Rectal smooth muscle tissue (tissue), 1 donor: ENCODE measurements around the gene MATN4.
A peak's percentile ranks its signal among the peaks of the same experiment; 100 is the strongest.
"Not testable (repeated sequence)": the region's sequence is repeated elsewhere in the genome, so short reads cannot be mapped to it uniquely, and the experiment has no call there.

Source experiments
- H3K27ac ChIP-seq: one replicate; pipeline ENCODE4 v1.7.0; 2013; ENCODE audit warnings: low read depth, low read length, inconsistent platforms
- H3K27me3 ChIP-seq: one replicate; pipeline ENCODE4 v1.7.0; 2013; ENCODE audit warnings: low read length; ENCODE audit not compliant: control insufficient read depth, insufficient read depth
- H3K36me3 ChIP-seq: one replicate; pipeline ENCODE4 v1.7.0; 2013; ENCODE audit warnings: low read length; ENCODE audit not compliant: control insufficient read depth, insufficient read depth
- H3K4me1 ChIP-seq: one replicate; pipeline ENCODE4 v1.7.0; 2013; ENCODE audit warnings: low read length; ENCODE audit not compliant: control insufficient read depth, insufficient read depth
- H3K4me3 ChIP-seq: one replicate; pipeline ENCODE4 v1.7.0; 2013; ENCODE audit warnings: low read length
- H3K9ac ChIP-seq: one replicate; pipeline ENCODE4 v1.7.0; 2013; ENCODE audit warnings: low read length

Gene MATN4, protein sequence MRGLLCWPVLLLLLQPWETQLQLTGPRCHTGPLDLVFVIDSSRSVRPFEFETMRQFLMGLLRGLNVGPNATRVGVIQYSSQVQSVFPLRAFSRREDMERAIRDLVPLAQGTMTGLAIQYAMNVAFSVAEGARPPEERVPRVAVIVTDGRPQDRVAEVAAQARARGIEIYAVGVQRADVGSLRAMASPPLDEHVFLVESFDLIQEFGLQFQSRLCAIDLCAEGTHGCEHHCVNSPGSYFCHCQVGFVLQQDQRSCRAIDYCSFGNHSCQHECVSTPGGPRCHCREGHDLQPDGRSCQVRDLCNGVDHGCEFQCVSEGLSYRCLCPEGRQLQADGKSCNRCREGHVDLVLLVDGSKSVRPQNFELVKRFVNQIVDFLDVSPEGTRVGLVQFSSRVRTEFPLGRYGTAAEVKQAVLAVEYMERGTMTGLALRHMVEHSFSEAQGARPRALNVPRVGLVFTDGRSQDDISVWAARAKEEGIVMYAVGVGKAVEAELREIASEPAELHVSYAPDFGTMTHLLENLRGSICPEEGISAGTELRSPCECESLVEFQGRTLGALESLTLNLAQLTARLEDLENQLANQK

DNA sequence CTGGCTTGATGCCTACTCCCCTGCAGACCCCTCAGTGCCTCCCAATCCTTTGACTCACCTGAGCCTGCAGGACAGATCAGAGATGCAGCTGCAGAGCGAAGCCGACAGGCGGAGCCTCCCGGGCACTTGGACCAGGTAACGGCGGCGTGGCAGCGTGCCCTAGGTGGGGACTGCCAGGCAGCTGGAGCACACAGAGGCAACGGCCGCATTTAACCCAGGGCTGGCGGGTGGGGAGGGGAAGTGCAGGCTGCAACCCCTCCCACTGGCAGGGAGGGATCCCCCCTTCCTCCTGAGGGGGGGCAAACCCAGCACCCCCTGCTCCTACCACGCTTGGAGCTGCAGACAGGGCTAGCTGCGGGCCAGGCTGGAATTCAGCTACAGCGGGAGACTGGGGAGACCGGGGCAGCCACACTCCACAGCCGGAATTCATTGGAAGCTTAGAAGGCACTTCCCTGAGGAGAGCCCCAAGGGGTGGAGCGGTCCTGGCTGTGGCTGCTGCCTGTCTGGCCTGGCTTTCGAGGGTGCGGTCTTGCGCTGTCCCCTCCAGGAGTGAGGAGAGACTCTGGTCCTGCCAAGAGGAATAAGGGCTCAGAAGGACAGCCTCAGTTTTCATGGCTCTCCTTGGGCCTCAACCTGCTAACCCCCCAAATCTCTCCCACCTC is at the start of gene MATN4:
TSS of gene MATN4 (minus strand) at position 183 of the 662 bp plus-strand sequence. CDS start 2,717 bp downstream, outside the sequence.
- no peak within 1 kb of the TSS for H3K27ac ChIP-seq
- peaks cover 10% of the 10 kb centered on the region for H3K27me3 ChIP-seq
- H3K9ac ChIP-seq = no peak within 1 kb of the TSS
- no peaks in the 10 kb centered on the region for H3K4me1 ChIP-seq
- no peak within 1 kb of the TSS for H3K4me3 ChIP-seq
- no peaks in the 10 kb centered on the region for H3K36me3 ChIP-seq

DNA sequence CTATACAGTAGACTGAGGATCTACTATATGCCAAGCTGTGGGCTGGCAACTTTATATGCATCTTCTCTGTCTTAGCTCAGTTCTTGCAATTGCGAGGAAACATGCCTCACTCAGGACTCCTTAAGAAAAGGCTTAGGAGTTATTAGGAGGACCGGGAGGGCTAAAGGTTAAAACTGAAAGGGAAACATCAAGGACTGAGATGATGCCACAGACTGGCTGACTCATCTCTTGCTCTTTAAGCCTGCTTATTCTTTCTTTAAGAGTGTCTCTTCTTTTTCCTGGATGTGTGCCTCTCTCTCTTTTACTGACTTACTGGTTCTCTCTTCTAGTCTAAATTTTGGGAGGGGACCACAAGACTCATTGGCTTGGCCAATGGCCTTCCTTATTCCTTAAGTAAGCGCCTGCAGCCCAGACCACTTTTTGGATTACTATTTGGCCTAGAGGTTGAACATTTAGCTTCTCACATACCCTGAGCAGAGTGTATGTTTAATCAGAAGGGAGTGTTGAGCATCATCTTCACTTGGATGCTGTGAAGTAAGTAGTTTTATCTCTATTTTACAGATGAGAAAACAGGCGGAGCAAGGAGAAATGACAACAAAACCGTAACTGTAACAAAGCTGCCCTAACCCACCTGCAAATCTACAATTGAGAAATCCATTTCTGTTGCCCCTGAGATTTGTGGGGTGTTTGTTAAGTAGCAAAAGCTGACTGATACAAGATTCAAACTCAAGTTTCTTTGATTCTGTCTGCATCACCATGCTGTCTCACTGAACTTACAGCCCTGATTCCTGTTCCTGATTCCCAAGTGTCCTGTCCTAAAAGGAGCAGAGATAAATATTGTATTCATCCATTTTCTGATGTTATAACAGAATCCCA is 47.3 kb upstream of the MATN4 start:
- Histone ChIP-seq H3K36me3 (no peaks in the 10 kb centered on the region), H3K9ac (no peak overlapping the region), H3K4me3 (no peak overlapping the region), H3K27me3 (no peaks in the 10 kb centered on the region), H3K4me1 (peaks cover 34% of the 10 kb centered on the region), H3K27ac (peak overlapping the region; percentile 76)

DNA sequence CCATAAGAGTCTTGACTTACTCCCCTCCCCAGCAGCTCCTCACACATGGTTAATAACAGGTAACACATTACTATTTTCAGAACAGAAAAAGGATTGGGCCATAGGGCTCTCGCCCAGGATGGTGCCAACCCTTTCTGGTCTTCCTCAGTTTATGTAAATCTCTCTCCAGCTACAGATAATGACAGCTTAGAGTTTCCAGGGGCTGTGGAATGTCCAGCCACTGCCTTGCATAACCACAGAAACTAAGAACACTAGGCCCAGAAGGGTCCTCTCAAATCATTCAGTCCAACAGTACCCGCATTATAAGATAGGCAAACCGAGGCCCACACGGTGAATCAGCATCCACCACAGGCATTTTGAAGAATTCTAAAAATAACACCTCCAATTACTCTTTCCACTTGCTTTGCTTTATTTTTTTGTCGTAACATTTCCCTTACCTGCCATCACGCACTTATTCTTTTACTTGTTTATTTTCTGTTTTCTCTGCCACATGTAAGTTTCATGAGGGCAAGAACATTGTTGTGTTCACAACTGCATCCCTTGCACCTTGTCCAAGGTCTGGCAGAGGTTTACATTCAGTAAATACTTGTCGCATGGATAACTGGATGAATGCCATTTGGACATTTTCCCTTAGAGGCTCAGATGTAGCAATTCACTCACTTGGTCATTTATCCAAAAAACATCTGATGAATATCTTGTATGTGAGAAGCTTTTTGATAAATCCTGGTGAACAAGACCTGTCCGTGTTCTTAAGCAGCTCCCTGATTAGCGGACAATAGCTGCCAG is 46.5 kb upstream of the MATN4 start:
- Histone ChIP-seq H3K9ac (no peak overlapping the region), H3K27me3 (no peaks in the 10 kb centered on the region), H3K27ac (peak overlapping the region; percentile 76), H3K4me3 (no peak overlapping the region), H3K36me3 (no peaks in the 10 kb centered on the region), H3K4me1 (peaks cover 29% of the 10 kb centered on the region)

DNA sequence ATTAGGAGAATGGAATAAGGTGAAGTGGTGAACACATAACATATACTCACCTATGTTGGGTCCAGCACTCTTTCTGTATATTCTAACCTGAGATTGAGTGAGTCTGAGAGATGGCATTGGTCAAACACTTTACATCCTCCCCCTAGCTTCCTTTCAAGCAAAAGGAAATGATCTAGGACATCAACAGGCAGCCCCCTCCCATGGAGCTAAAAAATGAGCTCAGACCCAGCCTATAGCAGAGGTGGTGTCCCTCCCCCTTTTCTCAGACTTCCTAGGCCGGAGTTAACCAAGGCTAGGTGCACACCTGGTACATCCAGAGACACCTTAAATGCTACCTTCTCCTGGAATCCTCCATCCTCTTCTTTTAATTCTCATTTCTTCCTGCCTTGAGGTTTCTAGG is 45.6 kb upstream of the MATN4 start:
- no peaks in the 10 kb centered on the region for H3K27me3 ChIP-seq
- H3K27ac ChIP-seq = peak overlapping the region; percentile 76
- no peaks in the 10 kb centered on the region for H3K36me3 ChIP-seq
- peaks cover 20% of the 10 kb centered on the region for H3K4me1 ChIP-seq
- H3K9ac ChIP-seq = no peak overlapping the region
- H3K4me3 ChIP-seq = no peak overlapping the region

DNA sequence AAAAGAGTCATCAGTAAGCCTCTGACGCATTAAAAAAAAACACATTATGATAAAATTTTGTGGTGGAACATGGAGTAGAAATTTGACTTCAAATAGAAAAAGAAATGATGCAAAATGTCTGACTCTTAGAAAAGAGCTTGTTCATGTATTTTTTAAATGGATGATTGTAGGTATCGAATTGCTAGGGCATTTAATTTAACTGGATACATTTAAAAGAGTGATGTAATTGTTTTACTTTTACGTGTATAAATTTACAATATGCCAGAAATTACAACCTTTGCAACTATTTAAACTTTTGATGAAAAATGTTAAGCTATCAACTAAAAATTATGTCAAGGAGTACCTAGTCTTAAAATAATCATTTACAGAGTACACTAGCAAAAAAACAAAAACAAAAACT is 44.6 kb upstream of the MATN4 start:
- Histone ChIP-seq H3K27me3 (no peaks in the 10 kb centered on the region), H3K36me3 (no peaks in the 10 kb centered on the region), H3K27ac (no peak overlapping the region), H3K4me1 (peaks cover 15% of the 10 kb centered on the region), H3K4me3 (no peak overlapping the region), H3K9ac (no peak overlapping the region)

DNA sequence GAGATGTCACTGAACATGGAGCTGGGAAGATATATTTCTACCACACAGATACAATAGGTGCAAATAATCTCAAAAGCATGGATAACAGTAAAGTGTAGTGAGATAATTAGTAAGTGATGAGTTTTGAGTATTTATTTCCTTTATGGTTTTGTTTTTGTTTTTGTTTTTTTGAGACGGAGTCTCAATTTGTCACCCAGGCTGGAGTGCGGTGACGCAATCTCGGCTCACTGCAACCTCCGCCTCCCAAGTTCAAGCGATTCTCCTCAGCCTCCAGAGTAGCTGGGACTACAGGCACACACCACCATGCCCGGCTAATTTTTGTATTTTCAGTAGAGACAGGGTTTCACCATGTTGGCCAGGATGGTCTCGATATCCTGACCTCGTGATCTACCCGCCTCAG is 42.7 kb upstream of the MATN4 start:
- H3K4me3 ChIP-seq, H3K36me3 ChIP-seq, H3K27ac ChIP-seq, H3K9ac ChIP-seq, H3K27me3 ChIP-seq: not testable (repeated sequence)
- H3K4me1 ChIP-seq = peaks cover 18% of the 10 kb centered on the region

DNA sequence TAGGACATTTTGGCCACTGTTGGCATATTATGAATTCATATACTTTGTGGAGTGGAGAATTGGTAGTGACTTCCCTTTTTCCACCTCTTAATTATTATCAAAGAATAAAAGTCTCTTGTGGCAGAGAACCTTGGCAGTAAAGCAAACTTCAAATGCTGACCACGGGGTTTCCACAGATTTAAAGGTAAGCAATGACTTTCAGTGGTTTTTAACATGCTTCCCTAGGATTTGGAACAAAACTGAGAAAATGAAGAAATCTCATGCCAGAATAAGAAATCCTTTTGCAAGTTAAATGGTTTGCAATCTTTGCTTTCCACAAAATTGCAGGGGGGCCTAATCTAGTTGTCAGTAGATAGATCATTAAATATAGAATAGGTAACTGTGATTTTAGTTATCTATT is 42.1 kb upstream of the MATN4 start:
- Histone ChIP-seq H3K27me3 (no peaks in the 10 kb centered on the region), H3K4me3 (no peak overlapping the region), H3K27ac (no peak overlapping the region), H3K9ac (no peak overlapping the region), H3K36me3 (no peaks in the 10 kb centered on the region), H3K4me1 (peaks cover 18% of the 10 kb centered on the region)

DNA sequence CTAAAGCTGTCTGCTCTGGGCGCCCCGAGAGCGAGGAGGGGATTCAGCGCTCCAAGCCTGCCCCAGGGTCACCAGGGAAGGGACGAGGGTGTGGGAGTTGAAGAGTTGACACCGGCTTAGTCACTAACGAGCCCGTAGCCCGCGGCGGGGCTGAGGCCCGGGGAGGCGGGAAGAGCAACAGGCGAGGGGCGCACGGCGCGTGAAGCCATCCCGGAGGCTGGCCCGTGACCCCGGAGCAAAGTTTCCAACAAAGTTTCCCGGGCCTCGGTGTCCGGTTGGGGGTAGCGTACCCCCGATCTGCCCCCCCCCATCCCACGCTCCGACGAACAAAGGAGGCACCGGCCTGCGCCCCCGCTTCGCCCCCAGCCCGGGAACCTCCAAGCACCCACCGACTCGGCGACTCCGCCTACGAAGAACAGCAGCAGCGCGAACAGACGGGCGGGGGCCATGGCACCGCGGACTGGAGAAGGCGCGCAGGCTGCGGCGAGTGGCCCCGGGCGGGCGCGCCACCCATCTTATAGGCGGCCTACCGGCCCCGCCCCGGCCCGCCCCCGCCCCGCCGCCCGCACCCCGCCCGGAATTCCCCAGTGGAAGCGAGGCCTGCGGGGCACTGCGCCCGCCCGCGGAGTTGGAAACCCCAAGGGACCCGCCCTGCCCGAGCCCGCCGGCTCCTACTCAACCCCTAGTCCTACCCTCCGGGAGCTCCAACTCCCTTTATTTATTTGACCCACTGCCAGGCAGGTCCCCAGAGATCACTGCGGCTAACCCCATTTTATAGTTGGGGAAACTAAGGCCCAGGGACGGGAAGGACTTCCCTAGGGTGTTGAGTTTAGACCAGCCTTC is 40.1 kb upstream of the MATN4 start, which contains the start of gene SDC4:
TSS of gene SDC4 (minus strand) at position 489 of the 843 bp plus-strand sequence. CDS start at position 449, 40 bp downstream.
- H3K27me3 ChIP-seq = no peaks in the 10 kb centered on the region
- H3K36me3 ChIP-seq = no peaks in the 10 kb centered on the region
- H3K9ac ChIP-seq = peak within 1 kb of the TSS; percentile 82
- H3K4me1 ChIP-seq = peaks cover 29% of the 10 kb centered on the region
- peak within 1 kb of the TSS; percentile 96 for H3K27ac ChIP-seq
- H3K4me3 ChIP-seq = peak within 1 kb of the TSS; percentile 79

DNA sequence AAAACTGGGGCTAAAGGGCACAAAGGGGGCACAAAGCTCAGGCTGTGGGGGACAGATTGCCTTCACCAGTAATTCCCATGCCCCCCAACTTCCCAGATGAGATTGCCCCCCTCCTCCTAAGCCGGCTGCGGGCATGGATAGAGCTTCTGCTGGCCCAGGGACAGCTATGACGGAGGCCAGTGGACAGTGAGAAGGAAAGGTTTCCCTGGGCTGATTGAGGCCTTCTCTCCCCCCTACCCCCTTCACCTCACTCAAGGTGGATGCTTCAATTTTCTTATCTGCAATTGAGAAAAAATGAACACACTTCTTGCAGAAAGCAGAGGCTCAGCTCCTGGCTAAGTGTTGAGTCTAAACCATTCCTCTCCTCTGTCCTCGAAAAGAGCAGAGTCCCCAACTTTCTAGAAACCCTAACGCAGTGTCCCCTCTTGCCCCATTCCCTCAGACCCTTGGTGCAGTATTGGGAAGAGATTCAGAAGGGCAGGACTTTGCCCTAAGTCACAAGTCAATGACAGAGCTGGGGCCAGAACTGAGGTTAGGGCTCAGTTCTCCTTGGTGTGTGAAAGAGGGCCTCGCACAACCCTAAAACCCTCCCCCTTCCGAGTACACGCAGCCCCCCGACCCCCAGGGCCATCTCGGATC is 39.3 kb upstream of the MATN4 start:
- H3K36me3 ChIP-seq = no peaks in the 10 kb centered on the region
- peak overlapping the region; percentile 79 for H3K4me3 ChIP-seq
- H3K27ac ChIP-seq = peak overlapping the region; percentile 96
- peak overlapping the region; percentile 82 for H3K9ac ChIP-seq
- peaks cover 33% of the 10 kb centered on the region for H3K4me1 ChIP-seq
- H3K27me3 ChIP-seq = no peaks in the 10 kb centered on the region

DNA sequence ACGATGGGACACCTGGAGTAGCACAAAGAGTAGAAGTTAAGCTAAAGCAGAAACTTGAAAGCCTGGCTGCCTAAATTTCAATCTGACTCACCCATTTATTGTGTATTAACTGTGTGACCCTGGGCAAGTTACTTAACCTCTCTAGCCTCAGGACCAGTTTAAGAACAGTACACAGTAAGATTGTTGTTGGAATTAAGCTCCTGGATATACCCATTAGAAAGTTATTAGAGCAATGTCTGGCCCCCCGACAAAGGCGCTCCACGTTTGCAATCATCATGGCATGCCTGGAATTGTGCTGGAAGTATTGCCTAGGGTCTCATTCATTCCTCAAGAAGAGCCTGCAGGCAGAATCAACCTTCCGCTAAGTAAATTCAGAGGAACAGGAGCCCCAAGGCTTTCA is 38.8 kb upstream of the MATN4 start:
- Histone ChIP-seq H3K4me1 (peaks cover 38% of the 10 kb centered on the region), H3K36me3 (no peaks in the 10 kb centered on the region), H3K9ac (peak overlapping the region; percentile 82), H3K27me3 (no peaks in the 10 kb centered on the region), H3K27ac (peak overlapping the region; percentile 96), H3K4me3 (peak overlapping the region; percentile 79)
